GM18907 (cell line): ENCODE results near the gene PARD3.
A peak's percentile ranks its signal among the peaks of the same experiment; 100 is the strongest.
"Not testable (repeated sequence)": the region's sequence is repeated elsewhere in the genome, so short reads cannot be mapped to it uniquely, and the experiment has no call there.

Source experiments
- ATAC-seq: cut with Tn5 transposase; IDR thresholded peaks from one replicate; pipeline ENCODE4 v1.9.1; 2021; ENCODE audit warnings: mild to moderate bottlenecking, moderate library complexity; ENCODE audit not compliant: unreplicated experiment

The PARD3 gene

DNA sequence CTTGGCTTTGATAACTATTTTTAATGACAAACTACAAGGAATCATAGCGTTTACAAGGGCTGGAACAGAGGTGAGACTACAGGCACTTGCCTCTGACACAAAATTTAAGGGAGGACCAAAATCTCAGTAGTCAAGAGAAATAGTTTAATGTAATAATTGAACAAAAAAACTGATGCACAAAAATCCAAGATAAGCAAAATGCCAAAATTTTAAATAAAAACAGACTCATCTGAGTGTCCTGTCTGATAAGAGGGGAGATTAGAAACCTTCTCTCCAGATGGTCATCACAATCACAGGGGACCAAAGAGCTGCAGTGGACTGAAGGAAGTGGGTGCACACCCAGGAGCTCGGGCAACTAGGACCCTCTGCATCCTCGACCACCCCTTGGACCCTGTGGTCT lies 70.5 kb downstream of the PARD3 start:
- no peak for ATAC-seq

DNA sequence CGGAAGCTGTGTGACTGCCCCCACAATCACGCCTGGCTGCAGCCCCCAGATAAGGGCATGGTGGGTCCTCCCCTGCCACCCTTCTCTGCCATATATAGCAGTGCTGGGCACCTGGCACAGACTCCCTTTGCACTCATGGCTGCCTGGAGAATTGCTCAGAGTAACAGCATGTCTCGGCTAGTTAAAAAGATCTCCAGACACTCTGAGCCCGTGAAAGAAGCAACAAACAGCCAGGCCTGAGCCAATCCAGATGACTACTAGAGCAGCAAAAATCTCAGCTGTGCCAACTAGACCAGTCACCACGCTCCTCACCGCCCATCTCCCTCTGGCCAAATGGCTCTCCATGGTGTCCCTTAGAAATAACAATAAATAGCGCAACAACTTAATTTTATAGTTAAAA lies 71.3 kb downstream of the PARD3 start:
- no peak for ATAC-seq

DNA sequence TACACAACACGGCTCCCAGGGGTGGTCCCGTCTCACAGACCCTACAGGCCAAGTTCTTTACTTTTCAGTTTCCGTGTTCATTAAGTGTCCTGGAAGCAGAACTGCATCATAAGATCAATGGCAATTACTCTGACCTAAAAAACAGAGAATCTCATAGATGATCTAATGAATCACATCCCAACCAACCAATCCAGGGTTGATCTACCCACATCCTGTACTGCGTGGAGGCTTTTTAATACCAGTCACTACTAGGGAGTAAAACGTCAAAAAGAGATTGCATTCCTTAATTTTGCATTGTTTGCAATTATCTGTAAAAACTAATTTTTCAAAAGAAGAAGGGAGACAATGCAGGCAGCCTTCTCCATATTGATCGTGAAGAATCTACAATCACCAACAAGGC lies 72.6 kb downstream of the PARD3 start:
- ATAC-seq, result no peak

DNA sequence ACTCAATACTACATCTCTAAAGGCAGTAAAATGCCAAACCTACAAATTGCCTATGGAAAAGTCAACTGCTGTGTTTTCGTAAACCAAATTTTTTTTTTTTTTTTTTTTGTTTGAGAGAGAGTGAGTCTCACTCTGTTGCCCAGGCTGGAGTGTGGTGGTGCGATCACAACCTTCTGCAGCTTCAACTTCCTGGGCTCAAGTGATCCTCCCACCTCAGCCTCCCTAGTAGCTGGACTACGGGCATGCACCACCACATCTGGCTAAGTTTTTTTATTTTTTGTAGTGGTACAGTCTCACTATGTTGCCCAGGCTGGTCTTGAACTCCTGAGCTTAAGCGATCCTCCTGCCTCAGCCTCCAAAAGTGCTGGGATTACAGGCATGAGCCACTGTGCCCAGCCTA lies 74.0 kb downstream of the PARD3 start:
- ATAC-seq, result not testable (repeated sequence)

DNA sequence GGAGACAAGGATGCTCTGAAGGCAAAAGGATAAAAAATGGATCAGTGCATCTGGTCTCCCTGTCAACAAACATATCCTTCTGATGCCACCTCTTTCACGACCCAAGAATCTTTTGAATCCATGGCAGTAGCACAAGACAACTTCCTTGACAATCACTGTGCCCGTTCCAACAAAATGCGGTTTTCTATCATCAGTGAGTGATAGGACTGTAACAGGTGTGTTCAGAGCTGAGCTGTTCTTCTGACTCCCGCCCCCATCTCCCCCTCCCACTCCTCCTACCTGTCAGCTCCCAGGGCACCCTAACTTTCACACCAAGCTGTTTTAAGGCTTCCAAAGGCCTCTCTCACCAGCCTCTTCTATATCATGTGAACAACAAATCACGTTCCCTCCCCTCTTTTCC lies 74.8 kb downstream of the PARD3 start:
- ATAC-seq, result no peak

DNA sequence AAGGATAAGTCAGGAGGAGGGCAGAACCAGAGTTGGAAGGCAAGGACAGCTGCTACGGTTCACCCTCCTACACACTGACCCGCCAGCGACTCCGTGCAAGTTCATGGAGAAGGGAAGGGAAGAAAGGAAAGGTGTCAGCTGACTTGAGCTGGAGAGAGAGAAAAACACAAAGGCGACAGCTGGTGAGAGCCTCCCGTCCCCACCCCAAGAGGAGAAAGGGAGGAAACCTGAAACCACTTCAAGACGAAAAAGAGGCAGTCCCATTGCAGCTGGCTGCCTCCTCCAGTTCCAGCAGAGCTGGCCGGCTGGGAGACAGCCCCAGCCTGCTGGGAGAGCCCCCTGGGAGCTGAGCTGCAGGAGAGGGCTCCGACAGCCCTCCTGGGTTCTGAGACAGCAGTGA lies 75.2 kb downstream of the PARD3 start:
- no peak for ATAC-seq

DNA sequence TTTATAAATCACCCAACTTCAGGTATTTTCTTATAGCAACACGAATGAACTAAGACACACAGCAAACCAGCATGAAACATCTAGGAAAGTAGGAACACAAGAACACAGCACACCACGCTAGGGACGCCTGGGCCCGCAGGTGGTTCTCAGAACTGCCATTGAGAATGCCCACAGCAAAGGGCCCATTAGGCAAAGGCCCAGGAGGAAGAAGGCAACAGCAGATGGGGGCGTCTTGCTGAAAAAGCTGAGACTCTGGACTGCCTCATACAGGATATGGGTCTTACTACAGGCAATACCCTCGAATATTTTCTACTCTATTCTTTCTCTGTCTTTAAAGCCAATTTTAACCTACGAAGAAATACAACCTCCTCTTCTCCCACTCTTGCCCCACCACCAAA lies 77.3 kb downstream of the PARD3 start:
- ATAC-seq, result no peak

DNA sequence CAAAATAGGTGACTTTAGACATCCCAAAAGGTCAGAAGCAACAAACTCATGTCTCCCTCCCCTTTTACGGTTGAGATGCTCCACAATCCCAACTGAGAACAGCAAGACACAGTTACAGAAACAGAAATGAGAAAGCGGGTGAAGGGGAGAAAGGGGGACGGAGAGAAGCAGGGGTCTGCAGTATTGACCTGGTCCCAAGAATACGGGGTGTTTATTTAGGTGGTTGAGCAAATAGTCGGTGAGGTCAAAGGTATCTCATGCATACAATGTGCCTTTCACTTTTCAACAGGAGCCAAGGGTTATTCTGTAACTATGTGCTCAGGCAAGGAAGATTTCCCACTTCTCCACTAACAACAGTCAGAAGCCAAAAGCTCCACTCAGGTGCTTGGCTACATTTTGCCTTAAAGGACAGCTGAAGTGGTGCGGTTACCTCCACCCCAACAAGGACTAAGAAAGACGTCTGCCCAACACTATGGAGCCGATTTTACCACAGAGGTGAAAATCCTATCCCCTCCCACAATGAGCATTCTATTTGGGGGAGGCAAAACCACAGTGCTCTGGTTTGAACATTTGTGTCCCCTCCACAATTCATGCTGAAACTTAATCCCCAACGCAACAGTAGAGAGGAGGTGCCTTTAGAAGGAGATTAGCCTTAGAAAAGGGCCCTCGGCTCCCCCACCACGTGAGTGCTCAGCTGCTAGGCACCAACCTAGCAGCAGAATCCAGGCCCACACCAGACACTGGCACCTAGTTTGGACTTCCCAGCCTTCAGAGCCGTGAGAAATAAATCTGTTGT lies 77.9 kb downstream of the PARD3 start:
- ATAC-seq, result no peak

DNA sequence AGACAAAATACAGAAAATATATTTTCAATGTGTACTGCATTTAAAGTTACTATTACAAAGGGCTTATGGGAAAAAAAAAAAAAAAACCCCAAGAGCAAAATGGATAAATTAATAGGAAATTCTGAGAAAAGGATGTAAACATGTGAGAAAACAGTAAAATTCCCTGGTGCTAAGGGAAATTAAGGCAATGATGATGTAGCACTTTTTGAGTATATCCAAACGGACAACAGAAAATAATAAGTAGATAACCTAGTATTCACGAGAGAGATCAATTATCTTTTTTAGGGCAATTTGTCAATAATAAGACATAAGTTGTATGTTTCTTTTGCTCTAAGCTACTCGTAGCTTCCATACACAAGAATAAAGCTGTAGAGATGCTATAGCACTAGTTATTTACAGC lies 80.2 kb downstream of the PARD3 start:
- no peak for ATAC-seq

DNA sequence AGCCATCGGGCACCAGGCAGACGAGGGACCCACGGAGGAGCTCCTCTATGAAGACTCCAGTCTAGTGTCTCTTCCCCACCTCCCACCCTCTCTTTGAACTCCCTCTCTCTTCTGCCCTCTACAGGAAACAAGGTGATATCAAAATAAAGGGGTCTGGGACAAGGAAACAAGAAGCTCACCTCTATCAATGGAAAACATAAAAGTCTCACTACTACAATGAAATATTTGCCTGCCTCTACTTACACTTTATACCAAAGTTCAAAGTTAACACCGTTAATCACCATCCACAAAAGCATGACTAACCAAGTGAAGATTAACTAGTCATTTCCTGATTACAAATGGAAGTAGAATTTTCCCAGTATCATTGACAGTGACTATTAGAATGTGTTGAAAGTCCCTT lies 82.2 kb downstream of the PARD3 start:
- ATAC-seq, result no peak

DNA sequence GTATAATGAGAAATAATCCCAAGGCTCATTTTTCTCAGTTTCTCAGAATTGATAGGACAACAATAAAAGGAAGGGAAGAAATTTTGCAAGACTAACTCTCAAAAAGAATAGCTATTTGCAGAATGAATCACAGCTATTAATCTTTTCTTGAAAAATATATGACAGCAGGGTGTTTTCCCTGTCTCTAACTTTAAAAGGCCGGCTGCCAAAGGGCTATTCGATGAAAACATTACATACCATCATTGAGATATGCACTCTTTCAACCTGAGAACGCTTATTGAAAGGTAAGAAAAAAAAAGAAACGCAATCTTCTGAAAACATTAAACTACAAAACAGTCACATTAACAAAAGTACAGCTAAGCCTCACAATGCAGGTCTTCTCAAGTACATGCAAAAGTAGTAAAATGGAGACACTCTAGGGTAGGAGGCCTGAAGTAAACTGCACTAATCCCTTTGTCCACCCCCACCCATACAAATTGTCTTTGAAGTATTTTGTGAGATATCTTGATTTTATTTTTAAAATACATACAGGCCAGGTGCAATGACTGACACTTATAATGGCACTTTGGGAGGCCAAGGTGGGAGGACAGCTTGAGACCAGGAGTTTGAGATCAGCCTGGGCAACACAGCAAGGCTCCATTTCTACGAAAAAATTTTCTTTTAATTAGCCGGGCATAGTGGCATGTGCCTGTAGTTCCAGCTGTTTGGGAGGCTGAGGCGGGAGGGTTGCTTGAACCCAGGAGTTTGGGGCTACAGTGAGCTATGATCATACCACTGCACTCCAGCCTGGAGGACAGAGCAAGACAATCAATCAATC lies 83.0 kb downstream of the PARD3 start:
- ATAC-seq, result no peak

DNA sequence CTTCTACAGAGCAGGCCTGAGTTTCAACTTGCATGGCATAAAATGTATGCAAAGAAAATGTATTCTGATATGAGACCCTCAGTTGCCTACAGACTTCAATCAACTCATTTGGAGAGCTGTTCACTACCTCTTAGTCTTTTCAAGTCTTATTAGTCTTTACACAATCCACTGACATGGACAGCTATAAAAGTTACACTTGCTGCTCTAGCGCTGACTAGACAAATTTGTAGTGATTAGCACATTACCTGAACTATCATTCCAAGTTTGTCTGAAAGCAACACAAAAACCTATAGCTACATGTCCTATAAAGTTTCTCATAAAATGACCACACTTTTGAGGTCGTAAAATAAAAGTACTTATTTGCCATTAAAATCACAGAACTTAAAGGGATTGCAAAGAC lies 83.9 kb downstream of the PARD3 start:
- no peak for ATAC-seq

DNA sequence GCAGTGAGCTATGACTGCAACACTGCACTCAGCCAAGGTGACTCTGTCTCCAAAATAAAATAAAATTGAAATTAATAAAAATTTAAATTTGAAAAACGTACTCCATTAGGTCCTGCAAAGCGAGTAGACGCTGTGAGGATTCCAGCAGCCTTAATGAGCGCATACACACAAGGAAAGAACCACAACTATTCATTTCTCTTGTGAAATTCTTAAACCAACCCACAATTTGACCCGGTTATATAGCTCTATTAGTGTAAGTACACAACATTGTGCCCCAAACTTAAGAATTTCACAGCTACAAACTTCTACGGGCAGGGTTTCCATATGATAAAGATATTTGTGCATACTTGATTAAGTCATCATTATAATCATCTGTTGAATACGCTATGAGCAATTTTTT lies 84.4 kb downstream of the PARD3 start:
- ATAC-seq, result no peak

DNA sequence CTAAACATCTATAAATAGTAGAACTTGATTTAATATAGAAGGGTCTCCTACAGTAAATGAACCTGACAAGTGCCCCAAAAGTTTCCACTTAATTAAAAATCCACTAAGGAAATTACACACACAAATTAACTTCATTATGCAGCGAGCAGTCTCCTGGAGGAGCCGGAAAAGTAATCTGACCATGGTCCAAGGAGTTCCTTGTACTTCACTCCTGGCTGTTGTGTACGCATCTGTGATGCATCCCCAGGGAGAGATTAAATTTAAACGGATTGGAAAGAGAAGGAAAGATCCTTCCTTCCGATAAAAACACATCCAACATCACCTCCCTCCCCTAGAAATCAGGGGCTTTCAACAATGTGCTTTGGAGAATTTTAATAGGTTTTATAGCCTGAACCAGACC lies 85.5 kb downstream of the PARD3 start:
- ATAC-seq, result no peak

DNA sequence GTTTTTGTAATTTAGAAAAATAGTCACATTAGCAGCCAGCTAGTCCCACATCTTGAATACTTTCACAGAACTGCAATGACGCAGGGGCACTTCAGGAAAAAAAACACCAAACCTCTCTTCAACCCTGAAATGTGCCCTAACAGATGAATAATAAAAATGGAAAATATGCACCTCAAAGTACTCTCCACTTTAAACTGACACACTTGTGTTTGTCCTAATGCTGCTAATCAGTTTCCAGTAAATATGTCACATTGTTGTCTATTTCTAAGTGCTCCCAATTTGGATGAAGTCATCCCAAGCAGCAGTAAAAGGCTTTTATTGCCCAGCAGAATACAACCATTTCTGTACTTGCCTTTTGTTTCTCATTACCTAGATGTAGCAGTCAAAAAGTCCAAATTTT lies 86.7 kb downstream of the PARD3 start:
- ATAC-seq, result no peak

DNA sequence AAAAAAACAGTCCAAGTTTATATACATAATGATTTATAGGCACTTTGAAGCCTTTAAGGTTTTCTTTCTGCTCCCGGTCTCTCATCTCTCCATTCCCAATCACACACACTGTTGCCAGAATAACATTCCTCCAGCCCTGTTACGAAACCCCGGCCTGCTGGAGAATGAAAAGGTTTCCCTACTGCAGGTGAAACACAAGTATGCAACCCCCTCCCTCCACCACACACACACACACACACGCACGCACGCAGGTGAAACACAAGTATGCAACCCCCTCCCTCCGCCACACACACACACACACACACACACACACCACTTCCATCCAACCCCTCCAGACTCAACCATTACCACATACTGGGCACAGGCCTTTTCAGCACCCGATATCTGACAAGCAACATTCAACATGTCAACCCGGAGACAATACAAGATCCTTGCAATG lies 87.5 kb downstream of the PARD3 start:
- no peak for ATAC-seq

DNA sequence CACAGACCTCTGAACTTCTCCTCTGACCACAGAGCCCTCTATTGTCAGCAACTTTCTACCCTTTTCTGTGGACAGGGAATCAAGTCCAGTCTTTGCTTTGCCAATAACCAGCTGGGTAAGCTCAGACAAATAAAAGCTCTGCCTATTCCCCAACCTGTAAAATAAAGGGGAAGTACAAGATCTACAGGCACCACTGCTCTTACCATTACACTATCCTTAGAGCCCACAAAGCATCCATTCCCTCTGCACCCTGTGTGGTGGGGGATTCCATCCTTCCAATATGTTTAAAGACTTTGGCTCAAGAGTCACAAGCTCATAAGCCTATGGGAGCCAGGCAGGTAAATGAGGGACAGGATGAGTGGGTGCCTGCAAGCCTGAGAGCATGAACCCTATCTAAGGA lies 88.2 kb downstream of the PARD3 start:
- ATAC-seq, result no peak

DNA sequence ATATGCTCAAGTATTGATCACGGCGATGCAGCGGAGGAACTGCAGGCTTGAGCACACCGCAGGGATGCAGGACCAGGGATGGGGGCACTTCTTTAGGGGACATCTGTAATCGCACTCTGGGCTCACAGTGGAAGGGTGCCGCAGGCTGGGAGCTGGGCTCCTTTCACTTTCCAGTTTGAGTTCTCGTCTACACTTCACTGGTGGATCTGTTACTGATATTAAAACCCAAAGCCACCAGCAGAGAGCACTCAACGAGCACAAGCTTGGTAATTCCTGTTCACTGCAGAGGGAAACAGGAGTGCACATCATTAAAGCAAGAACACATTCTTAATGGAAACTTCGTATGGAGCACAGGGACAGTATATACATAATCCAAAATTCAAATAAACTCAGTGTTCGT lies 91.3 kb downstream of the PARD3 start:
- peak; percentile 50 for ATAC-seq

DNA sequence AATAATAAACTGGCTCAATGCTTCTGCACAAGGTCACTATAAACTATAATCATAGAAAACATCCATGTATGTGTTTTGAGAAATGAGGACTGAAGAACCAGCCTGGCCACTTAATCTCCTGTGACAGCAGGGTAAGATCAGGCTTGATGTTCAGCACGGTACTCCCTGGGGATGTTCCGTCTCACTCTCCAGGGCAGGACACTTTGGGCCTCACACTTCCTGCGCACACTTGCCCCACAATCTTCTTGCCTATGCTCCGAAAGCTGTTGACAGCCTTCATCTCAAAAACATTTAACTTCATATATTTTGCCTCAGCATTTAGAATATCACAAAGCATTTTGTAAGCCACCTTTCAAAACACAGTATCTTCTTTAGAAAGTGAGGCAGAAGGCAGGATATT lies 92.7 kb downstream of the PARD3 start:
- no peak for ATAC-seq

DNA sequence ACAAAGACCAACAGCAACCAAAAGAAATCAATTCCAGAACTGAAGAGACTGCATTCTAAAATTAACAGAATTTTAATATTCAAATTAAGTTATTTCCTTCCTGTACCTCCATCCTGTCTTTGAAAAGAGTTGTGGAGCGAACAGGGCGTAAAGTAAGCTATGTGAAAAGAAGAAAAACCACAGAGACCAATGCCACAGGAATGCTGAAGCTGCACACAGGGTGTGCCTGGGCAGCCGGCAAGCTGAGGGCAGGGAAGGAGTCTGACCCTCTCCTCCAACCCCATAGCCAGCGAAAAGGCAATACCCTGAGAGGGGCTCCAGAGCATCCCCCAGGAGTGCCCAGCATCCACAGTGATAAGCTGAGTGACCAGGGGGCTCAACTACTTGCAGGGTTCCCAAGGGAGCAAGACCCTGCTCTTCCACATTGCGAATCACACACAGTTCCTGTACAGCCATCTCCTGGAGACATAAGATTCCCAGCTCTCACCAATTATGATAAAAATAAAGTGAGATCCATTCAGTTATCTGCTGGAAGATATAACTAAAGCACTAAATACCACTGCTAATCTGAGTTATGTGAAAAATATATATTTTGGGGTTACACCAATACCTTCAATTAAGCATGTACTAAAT lies 93.8 kb downstream of the PARD3 start:
- no peak for ATAC-seq

DNA sequence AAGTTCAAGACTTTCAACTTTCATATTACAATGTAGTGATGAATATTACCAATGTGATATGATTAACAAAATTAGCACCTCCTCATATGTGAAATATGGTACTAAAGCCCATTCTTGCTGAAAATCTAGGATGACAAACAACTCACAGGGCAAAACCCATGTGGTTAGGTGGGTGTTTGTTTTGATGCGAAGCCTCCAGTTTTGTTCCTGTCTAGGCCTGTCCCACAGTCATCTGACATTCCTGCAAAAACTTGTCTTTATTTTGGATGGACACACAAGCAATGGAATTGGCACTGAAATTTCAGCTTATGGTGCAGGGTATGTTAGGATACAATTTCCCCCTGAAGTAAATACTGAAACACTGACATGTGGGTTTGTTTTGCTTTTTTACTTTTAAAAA lies 95.3 kb downstream of the PARD3 start:
- ATAC-seq, result no peak

DNA sequence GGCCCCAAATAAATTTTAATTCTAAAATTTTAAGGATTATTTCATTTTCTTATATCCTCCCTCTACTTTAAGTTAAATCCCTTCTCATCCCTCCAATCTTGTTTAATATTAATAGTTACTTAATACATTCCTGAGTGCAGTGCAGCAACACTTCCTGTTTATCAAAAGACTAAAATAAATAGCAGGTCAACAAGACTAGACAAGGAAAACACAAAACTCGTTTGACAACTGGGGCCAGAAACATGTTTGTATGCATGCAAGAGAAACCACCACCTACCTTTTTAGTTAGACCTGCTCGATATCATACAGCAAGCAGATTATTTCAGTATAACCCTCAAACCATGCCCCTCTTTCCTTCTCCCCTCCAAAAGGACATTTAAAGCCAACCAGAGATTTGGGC lies 95.8 kb downstream of the PARD3 start:
- no peak for ATAC-seq
